ENCODE results near the gene SCGB1D4.
"Not testable (repeated sequence)": the region's sequence is repeated elsewhere in the genome, so short reads cannot be mapped to it uniquely, and the experiment has no call there.

The SCGB1D4 gene

DNA sequence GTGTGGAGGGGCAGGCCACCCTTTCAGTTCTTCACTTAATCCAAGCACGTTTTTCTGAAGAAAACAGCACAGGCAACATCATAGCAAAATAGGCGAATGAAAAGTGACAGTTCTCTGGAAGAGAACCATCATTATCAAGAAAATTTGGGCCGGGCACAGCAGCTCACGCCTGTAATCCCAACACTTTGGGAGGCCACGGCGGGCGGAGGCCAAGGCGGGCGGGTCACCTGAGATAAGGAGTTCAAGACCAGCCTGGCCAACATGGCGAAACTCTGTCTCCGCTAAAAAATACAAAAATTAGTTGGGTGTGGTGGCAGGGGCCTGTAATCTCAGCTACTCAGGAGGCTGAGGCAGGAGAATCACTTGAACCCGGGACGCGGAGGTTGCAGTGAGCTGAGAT is 28.7 kb upstream of the SCGB1D4 start:
- H3K36me3 ChIP-seq (ENCODE audit: control insufficient read depth, insufficient read depth, low read length); H3K27me3 ChIP-seq (ENCODE audit: control insufficient read depth, insufficient read depth, low read length); H3K9me3 ChIP-seq (ENCODE audit: control insufficient read depth, insufficient read depth, low read depth, low read length); H3K4me3 ChIP-seq (ENCODE audit: low read depth, low read length): not testable (repeated sequence)
- Histone ChIP-seq H3K9ac (ENCODE audit: low read length) (peak overlapping the region; percentile 54), H3K27ac (ENCODE audit: low read depth, low read length) (peak overlapping the region; percentile 60; the same call in 1 of the 2 replicates), H3K4me1 (ENCODE audit: control insufficient read depth, insufficient read depth, low read length) (peaks cover 16% of the 10 kb centered on the region)

DNA sequence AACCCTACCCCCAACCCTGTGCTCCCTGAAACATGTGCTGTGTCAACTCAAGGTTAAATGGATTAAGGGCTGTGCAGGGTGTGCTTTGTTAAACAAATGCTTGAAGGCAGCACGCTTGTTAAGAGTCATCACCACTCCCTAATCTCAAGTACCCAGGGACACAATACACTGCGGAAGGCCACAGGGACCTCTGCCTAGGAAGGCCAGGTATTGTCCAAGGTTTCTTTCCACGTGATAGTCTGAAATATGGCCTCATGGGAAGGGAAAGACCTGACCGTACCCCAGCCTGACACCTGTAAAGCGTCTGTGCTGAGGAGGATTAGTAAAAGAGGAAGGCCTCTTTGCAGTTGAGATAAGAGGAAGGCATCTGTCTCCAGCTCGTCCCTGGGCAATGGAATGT is 27.8 kb upstream of the SCGB1D4 start:
- H3K36me3 ChIP-seq (ENCODE audit: control insufficient read depth, insufficient read depth, low read length); H3K9ac ChIP-seq (ENCODE audit: low read length); H3K9me3 ChIP-seq (ENCODE audit: control insufficient read depth, insufficient read depth, low read depth, low read length); H3K4me3 ChIP-seq (ENCODE audit: low read depth, low read length); H3K27me3 ChIP-seq (ENCODE audit: control insufficient read depth, insufficient read depth, low read length); H3K27ac ChIP-seq (ENCODE audit: low read depth, low read length): not testable (repeated sequence)
- H3K4me1 ChIP-seq (ENCODE audit: control insufficient read depth, insufficient read depth, low read length): peaks cover 16% of the 10 kb centered on the region

GRCh38 chr11:62325781-62326180 is 26.9 kb upstream of the SCGB1D4 start:
- not testable (repeated sequence) for H3K27me3 ChIP-seq (ENCODE audit: control insufficient read depth, insufficient read depth, low read length); H3K9me3 ChIP-seq (ENCODE audit: control insufficient read depth, insufficient read depth, low read depth, low read length); H3K4me3 ChIP-seq (ENCODE audit: low read depth, low read length); H3K9ac ChIP-seq (ENCODE audit: low read length); H3K36me3 ChIP-seq (ENCODE audit: control insufficient read depth, insufficient read depth, low read length); H3K27ac ChIP-seq (ENCODE audit: low read depth, low read length)
- peaks cover 16% of the 10 kb centered on the region for H3K4me1 ChIP-seq (ENCODE audit: control insufficient read depth, insufficient read depth, low read length)

GRCh38 chr11:62324731-62325556 is 26.1 kb upstream of the SCGB1D4 start:
- no peaks in the 10 kb centered on the region for H3K36me3 ChIP-seq (ENCODE audit: control insufficient read depth, insufficient read depth, low read length)
- H3K27ac ChIP-seq (ENCODE audit: low read depth, low read length): no peak overlapping the region
- no peak overlapping the region for H3K9ac ChIP-seq (ENCODE audit: low read length)
- peaks cover 16% of the 10 kb centered on the region for H3K4me1 ChIP-seq (ENCODE audit: control insufficient read depth, insufficient read depth, low read length)
- H3K4me3 ChIP-seq (ENCODE audit: low read depth, low read length): no peak overlapping the region
- no peaks in the 10 kb centered on the region for H3K9me3 ChIP-seq (ENCODE audit: control insufficient read depth, insufficient read depth, low read depth, low read length)
- no peaks in the 10 kb centered on the region for H3K27me3 ChIP-seq (ENCODE audit: control insufficient read depth, insufficient read depth, low read length)

DNA sequence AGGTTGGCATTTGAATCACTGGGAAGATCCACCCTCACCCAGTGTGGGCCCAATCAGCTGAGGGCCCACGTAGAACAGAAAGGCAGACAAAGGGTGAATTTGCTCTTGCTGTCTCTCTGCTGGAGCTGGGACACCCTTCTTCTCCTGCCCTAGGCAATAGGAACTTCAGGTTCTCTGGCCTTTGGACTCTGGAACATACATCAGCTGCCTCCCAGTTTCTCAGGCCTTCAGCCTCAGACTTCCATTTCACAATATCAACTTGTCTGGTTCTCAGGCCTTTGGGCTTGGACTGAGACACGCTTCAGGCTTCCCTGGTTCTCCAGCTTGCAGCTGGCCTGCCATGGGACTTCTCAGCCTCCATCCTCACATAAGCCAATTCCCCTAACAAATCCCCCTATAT is 23.6 kb upstream of the SCGB1D4 start:
- H3K9me3 ChIP-seq (ENCODE audit: control insufficient read depth, insufficient read depth, low read depth, low read length): no peaks in the 10 kb centered on the region
- no peak overlapping the region for H3K9ac ChIP-seq (ENCODE audit: low read length)
- peaks cover 16% of the 10 kb centered on the region for H3K4me1 ChIP-seq (ENCODE audit: control insufficient read depth, insufficient read depth, low read length)
- H3K36me3 ChIP-seq (ENCODE audit: control insufficient read depth, insufficient read depth, low read length): no peaks in the 10 kb centered on the region
- H3K4me3 ChIP-seq (ENCODE audit: low read depth, low read length): no peak overlapping the region
- H3K27me3 ChIP-seq (ENCODE audit: control insufficient read depth, insufficient read depth, low read length): no peaks in the 10 kb centered on the region
- no peak overlapping the region for H3K27ac ChIP-seq (ENCODE audit: low read depth, low read length)

GRCh38 chr11:62315431-62315830 is 16.6 kb upstream of the SCGB1D4 start:
- H3K4me1 ChIP-seq (ENCODE audit: control insufficient read depth, insufficient read depth, low read length): no peaks in the 10 kb centered on the region
- no peak overlapping the region for H3K27ac ChIP-seq (ENCODE audit: low read depth, low read length)
- no peaks in the 10 kb centered on the region; the same call in 1 of the 2 replicates for H3K27me3 ChIP-seq (ENCODE audit: control insufficient read depth, insufficient read depth, low read length)

DNA sequence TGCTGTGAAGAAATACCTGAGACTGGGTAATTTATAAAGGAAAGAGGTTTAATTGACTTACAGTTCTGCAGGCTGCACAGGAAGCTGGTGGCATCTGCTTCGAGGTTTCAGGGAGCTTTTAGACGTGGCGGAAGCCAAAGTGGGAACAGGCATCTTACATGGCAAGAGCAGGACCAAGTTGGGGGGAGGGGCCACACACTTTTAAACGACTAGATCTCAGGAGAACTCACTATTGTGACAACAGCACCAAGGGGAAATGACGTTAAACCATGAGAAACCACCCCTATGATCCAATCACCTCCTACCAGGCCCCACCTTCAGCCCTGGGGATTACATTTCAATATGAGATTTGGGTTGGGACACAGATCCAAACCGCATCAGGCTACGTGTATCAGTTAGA is 11.1 kb upstream of the SCGB1D4 start:
- no peak overlapping the region for H3K27ac ChIP-seq (ENCODE audit: low read depth, low read length)
- no peak overlapping the region for H3K4me3 ChIP-seq (ENCODE audit: low read depth, low read length)
- no peak overlapping the region for H3K9ac ChIP-seq (ENCODE audit: low read length)
- H3K27me3 ChIP-seq (ENCODE audit: control insufficient read depth, insufficient read depth, low read length): no peaks in the 10 kb centered on the region; the same call in 1 of the 2 replicates
- H3K36me3 ChIP-seq (ENCODE audit: control insufficient read depth, insufficient read depth, low read length): no peaks in the 10 kb centered on the region
- peaks cover 5% of the 10 kb centered on the region; the same call in 1 of the 2 replicates for H3K9me3 ChIP-seq (ENCODE audit: control insufficient read depth, insufficient read depth, low read depth, low read length)
- no peaks in the 10 kb centered on the region for H3K4me1 ChIP-seq (ENCODE audit: control insufficient read depth, insufficient read depth, low read length)

More at GRCh38 chr11:62315431-62315830, 16.6 kb upstream of the SCGB1D4 start:
- Histone ChIP-seq H3K9ac (ENCODE audit: low read length) (no peak overlapping the region), H3K9me3 (ENCODE audit: control insufficient read depth, insufficient read depth, low read depth, low read length) (no peaks in the 10 kb centered on the region), H3K36me3 (ENCODE audit: control insufficient read depth, insufficient read depth, low read length) (no peaks in the 10 kb centered on the region), H3K4me3 (ENCODE audit: low read depth, low read length) (no peak overlapping the region)

GRCh38 chr11:62307950-62308349 is 9.1 kb upstream of the SCGB1D4 start:
- peaks cover 2% of the 10 kb centered on the region; the same call in 1 of the 2 replicates for H3K27me3 ChIP-seq (ENCODE audit: control insufficient read depth, insufficient read depth, low read length)
- H3K27ac ChIP-seq (ENCODE audit: low read depth, low read length): no peak overlapping the region
- no peaks in the 10 kb centered on the region for H3K4me1 ChIP-seq (ENCODE audit: control insufficient read depth, insufficient read depth, low read length)
- no peaks in the 10 kb centered on the region for H3K36me3 ChIP-seq (ENCODE audit: control insufficient read depth, insufficient read depth, low read length)
- H3K9me3 ChIP-seq (ENCODE audit: control insufficient read depth, insufficient read depth, low read depth, low read length): peaks cover 5% of the 10 kb centered on the region; the same call in 1 of the 2 replicates
- no peak overlapping the region for H3K4me3 ChIP-seq (ENCODE audit: low read depth, low read length)
- no peak overlapping the region for H3K9ac ChIP-seq (ENCODE audit: low read length)

DNA sequence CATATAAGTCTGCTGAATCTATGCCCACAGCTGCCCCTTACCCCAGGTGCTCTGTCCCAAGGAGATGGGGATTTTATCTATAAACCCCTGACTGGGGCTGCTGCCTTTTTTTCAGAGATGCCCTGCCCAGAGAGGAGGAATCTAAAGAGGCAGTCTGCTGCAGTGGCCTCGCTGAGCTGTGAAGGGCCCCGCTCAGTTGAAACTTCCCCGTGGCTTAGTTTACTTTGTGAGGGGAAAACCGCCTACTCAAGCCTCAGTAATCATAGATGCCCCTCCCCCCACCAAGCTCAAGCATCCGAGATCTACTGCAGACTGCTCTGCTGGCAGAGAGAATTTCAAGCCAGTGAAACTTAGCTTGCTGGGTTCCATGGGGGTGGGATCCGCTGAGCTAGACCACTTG is 7.4 kb upstream of the SCGB1D4 start:
- Histone ChIP-seq H3K4me3 (ENCODE audit: low read depth, low read length) (no peak overlapping the region), H3K36me3 (ENCODE audit: control insufficient read depth, insufficient read depth, low read length) (no peaks in the 10 kb centered on the region), H3K9ac (ENCODE audit: low read length) (no peak overlapping the region), H3K27me3 (ENCODE audit: control insufficient read depth, insufficient read depth, low read length) (peaks cover 6% of the 10 kb centered on the region), H3K4me1 (ENCODE audit: control insufficient read depth, insufficient read depth, low read length) (no peaks in the 10 kb centered on the region), H3K9me3 (ENCODE audit: control insufficient read depth, insufficient read depth, low read depth, low read length) (peaks cover 5% of the 10 kb centered on the region; the same call in 1 of the 2 replicates), H3K27ac (ENCODE audit: low read depth, low read length) (no peak overlapping the region)

- no peak overlapping the region for H3K4me3 ChIP-seq (ENCODE audit: low read depth, low read length)
- H3K36me3 ChIP-seq (ENCODE audit: control insufficient read depth, insufficient read depth, low read length): no peaks in the 10 kb centered on the region
- no peak overlapping the region for H3K27ac ChIP-seq (ENCODE audit: low read depth, low read length)
- no peak overlapping the region for H3K9ac ChIP-seq (ENCODE audit: low read length)
- H3K9me3 ChIP-seq (ENCODE audit: control insufficient read depth, insufficient read depth, low read depth, low read length): no peaks in the 10 kb centered on the region
- peaks cover 4% of the 10 kb centered on the region; the same call in 1 of the 2 replicates for H3K27me3 ChIP-seq (ENCODE audit: control insufficient read depth, insufficient read depth, low read length)
- H3K4me1 ChIP-seq (ENCODE audit: control insufficient read depth, insufficient read depth, low read length): no peaks in the 10 kb centered on the region
These were observed 3.4 kb downstream of the SCGB1D4 start for GRCh38 chr11:62295504-62295903.

GRCh38 chr11:62280452-62280851 is 18.4 kb downstream of the SCGB1D4 start:
- no peak overlapping the region for H3K4me3 ChIP-seq (ENCODE audit: low read depth, low read length)

More at GRCh38 chr11:62280452-62280851, 18.4 kb downstream of the SCGB1D4 start:
- peaks cover 29% of the 10 kb centered on the region for H3K9me3 ChIP-seq (ENCODE audit: control insufficient read depth, insufficient read depth, low read depth, low read length)
- H3K4me1 ChIP-seq (ENCODE audit: control insufficient read depth, insufficient read depth, low read length): no peaks in the 10 kb centered on the region
- H3K9ac ChIP-seq (ENCODE audit: low read length): no peak overlapping the region
- no peaks in the 10 kb centered on the region for H3K36me3 ChIP-seq (ENCODE audit: control insufficient read depth, insufficient read depth, low read length)
- no peaks in the 10 kb centered on the region for H3K27me3 ChIP-seq (ENCODE audit: control insufficient read depth, insufficient read depth, low read length)
- H3K27ac ChIP-seq (ENCODE audit: low read depth, low read length): no peak overlapping the region

All from HUES6 (cell line).